Subcutaneous adipose tissue (tissue), 4 donors: ENCODE data around the gene VTI1A. TPM values are rescaled to one million over a fixed set of nuclear protein-coding genes. Genes with fewer than 3 reads are reported as not detected.

ENCODE experiments used
- total RNA-seq, 4 donors: library from RNA; depleted of rRNA; stranded (reverse); fragments of >200 nt; gene quantifications; one replicate each; pipeline ENCODE4 v1.1.0, GENCODE V29; 2016
- TF ChIP-seq, protein P1 (sequence below): fragments of 450-650 bp; IDR thresholded peaks from one replicate; pipeline ENCODE4 v1.5.1; 2016; ENCODE audit warnings: low read depth, mild to moderate bottlenecking, control low read depth, antibody characterized with exemption, moderate library complexity

Gene VTI1A
- total RNA-seq, 4 donors from 2014 or later: 48.4 to 70.3 (median 61.9) TPM

DNA sequence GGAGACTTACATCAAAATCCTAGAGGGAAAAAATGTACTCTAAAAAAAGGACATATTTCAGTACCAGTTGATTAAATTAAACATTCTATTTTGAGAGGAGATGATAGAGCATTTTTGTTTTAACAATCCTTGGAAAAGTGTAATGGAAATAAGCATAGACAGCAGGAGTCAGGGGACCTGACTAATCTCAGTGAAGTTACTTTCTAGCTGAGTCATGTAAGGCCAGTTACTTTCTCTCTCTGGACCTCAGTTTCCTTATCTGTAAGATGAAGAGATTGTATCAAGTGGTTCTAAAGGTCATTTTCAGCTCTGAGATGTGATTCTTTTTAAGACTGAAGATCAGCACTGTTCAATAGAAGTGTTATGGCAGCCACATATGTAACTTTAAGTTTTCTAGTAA, 44.1 kb downstream of the VTI1A start:
- TF ChIP-seq, protein P1, sequence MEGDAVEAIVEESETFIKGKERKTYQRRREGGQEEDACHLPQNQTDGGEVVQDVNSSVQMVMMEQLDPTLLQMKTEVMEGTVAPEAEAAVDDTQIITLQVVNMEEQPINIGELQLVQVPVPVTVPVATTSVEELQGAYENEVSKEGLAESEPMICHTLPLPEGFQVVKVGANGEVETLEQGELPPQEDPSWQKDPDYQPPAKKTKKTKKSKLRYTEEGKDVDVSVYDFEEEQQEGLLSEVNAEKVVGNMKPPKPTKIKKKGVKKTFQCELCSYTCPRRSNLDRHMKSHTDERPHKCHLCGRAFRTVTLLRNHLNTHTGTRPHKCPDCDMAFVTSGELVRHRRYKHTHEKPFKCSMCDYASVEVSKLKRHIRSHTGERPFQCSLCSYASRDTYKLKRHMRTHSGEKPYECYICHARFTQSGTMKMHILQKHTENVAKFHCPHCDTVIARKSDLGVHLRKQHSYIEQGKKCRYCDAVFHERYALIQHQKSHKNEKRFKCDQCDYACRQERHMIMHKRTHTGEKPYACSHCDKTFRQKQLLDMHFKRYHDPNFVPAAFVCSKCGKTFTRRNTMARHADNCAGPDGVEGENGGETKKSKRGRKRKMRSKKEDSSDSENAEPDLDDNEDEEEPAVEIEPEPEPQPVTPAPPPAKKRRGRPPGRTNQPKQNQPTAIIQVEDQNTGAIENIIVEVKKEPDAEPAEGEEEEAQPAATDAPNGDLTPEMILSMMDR: no peak

DNA sequence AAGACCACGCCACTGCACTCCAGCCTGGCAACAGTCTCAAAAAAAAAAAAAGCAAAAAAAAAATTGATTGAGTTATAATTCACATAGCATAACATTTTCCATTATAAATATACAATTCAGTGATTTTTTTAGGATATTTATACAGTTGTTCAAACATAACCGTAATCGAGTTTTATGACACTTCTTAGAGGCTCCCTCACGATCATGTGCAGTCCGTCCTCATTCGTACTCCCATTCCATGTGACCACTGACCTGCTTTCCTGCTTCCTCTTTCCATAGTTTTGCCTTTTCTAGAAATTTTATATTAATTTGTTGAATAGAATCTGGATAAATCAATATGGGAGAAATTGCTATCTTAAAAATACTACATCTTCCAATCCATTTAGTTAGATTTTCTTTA, 45.7 kb downstream of the VTI1A start:
- TF ChIP-seq, protein P1: no peak

DNA sequence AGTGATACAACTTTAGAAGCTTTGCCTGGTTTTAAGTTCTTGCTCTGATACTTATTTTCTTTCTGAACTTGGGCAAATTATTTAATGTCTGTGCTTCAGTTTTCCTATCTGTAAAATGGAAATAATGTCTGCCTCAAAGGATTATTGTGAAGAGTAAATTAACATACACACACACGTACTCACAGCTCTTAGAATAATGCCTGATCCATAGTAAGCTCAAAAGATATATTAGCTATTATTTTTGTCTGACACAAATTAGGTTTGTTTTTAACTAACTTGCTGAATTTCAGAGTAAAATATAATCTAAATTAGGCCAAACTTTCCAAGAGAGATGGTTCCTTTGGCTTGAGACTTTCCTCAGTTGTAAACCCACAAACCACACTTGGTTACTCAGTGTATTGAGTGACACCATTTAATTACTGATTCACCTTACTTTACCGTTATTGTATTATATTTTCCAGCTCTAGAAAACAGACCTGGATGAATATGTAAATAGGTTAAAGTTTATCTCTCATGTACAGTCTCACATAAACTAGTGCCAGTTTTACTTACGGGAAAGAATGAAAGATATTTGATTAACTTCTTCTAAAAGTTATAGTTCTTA, 50.4 kb downstream of the VTI1A start:
- TF ChIP-seq, protein P1: no peak

DNA sequence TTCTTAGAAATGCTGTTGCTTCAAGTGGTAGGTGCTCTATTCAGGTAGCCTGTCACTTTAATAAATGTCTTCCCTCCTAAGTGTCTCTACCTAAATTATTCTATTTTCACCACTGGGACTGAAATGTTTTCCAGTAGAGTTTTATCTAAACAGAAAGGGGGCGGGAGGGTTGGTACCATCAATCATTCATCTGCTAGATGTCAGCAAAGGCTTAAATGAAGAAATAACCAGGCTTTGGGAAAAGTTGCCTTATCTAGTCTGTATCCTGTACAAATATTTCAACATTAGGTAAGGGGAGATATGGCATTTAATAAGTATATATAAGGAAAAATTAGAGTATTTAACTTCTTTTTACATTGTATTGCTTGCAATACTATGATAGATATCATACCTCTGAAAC, 51.8 kb downstream of the VTI1A start:
- TF ChIP-seq, protein P1: no peak

DNA sequence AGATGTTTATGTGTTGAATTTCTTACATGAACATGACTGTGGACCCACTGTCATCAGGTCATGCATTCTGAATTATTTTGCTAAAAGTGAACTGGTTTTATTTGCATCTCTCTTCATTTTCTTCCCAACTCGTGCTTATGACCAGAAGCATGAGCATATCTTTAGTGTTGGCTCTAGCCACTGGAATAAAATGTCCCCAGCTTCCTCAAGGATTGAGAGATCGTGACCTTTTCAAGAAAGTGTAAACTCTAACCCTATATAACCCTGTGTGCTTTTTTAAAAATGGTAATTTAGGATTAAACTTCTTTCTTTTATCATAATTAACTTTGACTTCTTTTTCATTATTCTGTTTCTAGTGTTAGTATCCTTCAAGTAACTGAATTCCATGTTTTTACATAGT, 55.5 kb downstream of the VTI1A start:
- TF ChIP-seq, protein P1: no peak

DNA sequence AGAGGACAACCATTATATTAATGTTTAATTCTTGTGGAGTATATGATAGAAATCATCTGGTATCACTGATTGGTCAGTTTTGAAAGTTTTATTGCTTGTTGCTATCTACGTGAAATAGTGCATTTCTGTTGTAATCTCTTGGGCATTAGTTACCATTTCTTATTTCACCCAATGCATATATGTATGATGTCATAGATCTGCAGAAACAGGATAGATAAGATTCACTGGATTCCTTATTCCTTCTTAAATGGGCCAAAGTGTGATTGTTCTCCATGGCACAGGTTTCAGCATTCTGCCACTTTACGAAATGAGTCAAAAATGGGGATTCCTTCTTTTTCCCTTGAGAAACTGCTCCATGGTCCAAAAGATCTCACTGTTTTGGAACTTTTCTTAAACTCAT, 56.6 kb downstream of the VTI1A start:
- TF ChIP-seq, protein P1: no peak

DNA sequence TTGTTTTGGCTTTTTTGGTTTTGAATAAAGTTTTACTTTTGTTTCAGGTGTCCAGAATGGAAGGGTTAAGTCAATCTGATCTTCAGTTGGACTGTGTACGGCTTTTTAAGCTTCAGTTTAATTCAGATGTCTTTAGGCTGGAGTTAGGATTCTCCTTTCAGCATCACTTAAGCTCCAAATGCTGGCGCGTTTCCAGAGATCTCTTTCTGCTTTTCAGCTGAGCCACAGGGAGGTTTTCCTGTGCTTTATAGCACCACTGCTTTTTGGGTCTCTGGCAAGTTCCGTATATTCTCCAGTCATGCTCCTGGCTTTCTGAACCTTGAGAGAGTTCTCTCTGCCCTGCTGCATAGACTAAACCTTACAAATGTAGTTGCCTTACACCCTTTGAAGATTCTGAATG, 60.0 kb downstream of the VTI1A start:
- TF ChIP-seq, protein P1: no peak
